ENCODE data around the gene VAMP2.
A peak's percentile ranks its signal among the peaks of the same experiment; 100 is the strongest.

The VAMP2 gene

GRCh38 chr17:8110456-8110804, 52.3 kb downstream of the VAMP2 start:
- H3K4me3 ChIP-seq (ENCODE audit: low read depth, low read length), result no peak overlapping the region
- TF ChIP-seq CTCF (IDR thresholded peaks at IDR 0.05; ENCODE audit: insufficient read depth, low read depth, low read length, missing control alignments), result no peak
- no peak for DNase-seq (ENCODE audit: low read depth)

GRCh38 chr17:8109661-8110455, 52.9 kb downstream of the VAMP2 start:
- peak; percentile 90 for TF ChIP-seq CTCF (IDR thresholded peaks at IDR 0.05; ENCODE audit: insufficient read depth, low read depth, low read length, missing control alignments)
- peak; percentile 73 for DNase-seq (ENCODE audit: low read depth)
- H3K4me3 ChIP-seq (ENCODE audit: low read depth, low read length), result no peak overlapping the region

All from GM12865 (cell line).